Sciatic nerve (tissue), 2 donors: ENCODE results near the gene UGT1A5. TPM values are rescaled to one million over a fixed set of nuclear protein-coding genes. Genes with fewer than 3 reads are reported as not detected.
"Not testable (repeated sequence)": the region's sequence is repeated elsewhere in the genome, so short reads cannot be mapped to it uniquely, and the experiment has no call there.

Experiments used
- ATAC-seq: fragments of 200-7000 bp; cut with Tn5 transposase; one replicate; pipeline ENCODE4 v1.9.1; 2020; ENCODE audit warnings: mild to moderate bottlenecking, moderate library complexity
- DNase-seq: peaks from one replicate; pipeline ENCODE4 v3.0.0-alpha.2; 2020; ENCODE audit warnings: low spot score
- intact Hi-C: fragments of 100-400 bp; cut with DNase I; formaldehyde crosslinking; loops from one replicate; pipeline ENCODE4 v1.14.2; 2022
- total RNA-seq: library from RNA; stranded (reverse); fragmentation: NEBNext Ultra II Directional; extraction: Animal tissue kit (Norgen Biotek cat#: 25700); gene quantifications from one replicate; pipeline ENCODE4 v1.2.1, GENCODE V29; 2021
- donor health status: DM: no; HTN: no; CAD: no.
- donor health status: DM: no; HTN: no; CAD: no.

Gene UGT1A5
- total RNA-seq, 1 donor from 2014 or later: not detected

GRCh38 chr2:233691443-233692433 is 21.0 kb upstream of the UGT1A5 start:
- DNase-seq (no peak), ATAC-seq (no peak)
- intact Hi-C loops: no loop called here

GRCh38 chr2:233692648-233693047 is 20.1 kb upstream of the UGT1A5 start, which contains the start of gene UGT1A6:
TSS of gene UGT1A6 (plus strand) at chr2:233692890. CDS start at chr2:233693005, 115 bp downstream.
- DNase-seq: no peak
- no peak for ATAC-seq
- intact Hi-C loops: no loop called here

GRCh38 chr2:233693963-233694362 is 18.7 kb upstream of the UGT1A5 start:
- DNase-seq (no peak), ATAC-seq (no peak)
- intact Hi-C loops: no loop called here

GRCh38 chr2:233698740-233699139 is 14.0 kb upstream of the UGT1A5 start:
- DNase-seq (no peak), ATAC-seq (no peak)
- intact Hi-C loops: no loop called here

- DNase-seq (no peak), ATAC-seq (no peak)
- intact Hi-C loops: loop anchor here (10.0 kb wide), 1 partner anchor 105 kb away; no protein-coding TSS in a partner anchor
These were observed 13.2 kb upstream of the UGT1A5 start for GRCh38 chr2:233699424-233700027.

GRCh38 chr2:233700028-233700635 is 12.6 kb upstream of the UGT1A5 start:
- DNase-seq: no peak
- ATAC-seq: no peak
- intact Hi-C loops: loop anchor here (10.0 kb wide), 1 partner anchor 105 kb away; no protein-coding TSS in a partner anchor

GRCh38 chr2:233700842-233701241 is 11.9 kb upstream of the UGT1A5 start:
- intact Hi-C loops: loop anchor here (10.0 kb wide), 1 partner anchor 106 kb away; no protein-coding TSS in a partner anchor
- not testable (repeated sequence) for ATAC-seq, DNase-seq

- DNase-seq (no peak), ATAC-seq (no peak)
- intact Hi-C loops: loop anchor here (10.0 kb wide), 1 partner anchor 107 kb away; no protein-coding TSS in a partner anchor
These were observed 10.5 kb upstream of the UGT1A5 start for GRCh38 chr2:233702238-233702637.

- DNase-seq: no peak
- no peak for ATAC-seq
- intact Hi-C loops: loop anchor here (10.0 kb wide), 1 partner anchor 111 kb away; no protein-coding TSS in a partner anchor
These were observed 6.7 kb upstream of the UGT1A5 start for GRCh38 chr2:233705911-233706506.

- DNase-seq (no peak), ATAC-seq (no peak)
- intact Hi-C loops: loop anchor here (10.0 kb wide), 1 partner anchor 112 kb away; no protein-coding TSS in a partner anchor
These were observed 6.0 kb upstream of the UGT1A5 start for GRCh38 chr2:233706720-233707119.

GRCh38 chr2:233707940-233708644 is 4.6 kb upstream of the UGT1A5 start:
- ATAC-seq: no peak
- intact Hi-C loops: loop anchor here (10.0 kb wide), 1 partner anchor 113 kb away; no protein-coding TSS in a partner anchor

GRCh38 chr2:233708942-233709341 is 3.8 kb upstream of the UGT1A5 start:
- no peak for ATAC-seq
- intact Hi-C loops: loop anchor here (10.0 kb wide), 1 partner anchor 114 kb away; no protein-coding TSS in a partner anchor
- DNase-seq: no peak

More at GRCh38 chr2:233707940-233708644, 4.6 kb upstream of the UGT1A5 start:
- no peak for DNase-seq

- ATAC-seq (no peak), DNase-seq (peak; percentile 81)
- intact Hi-C loops: no loop called here
These were observed 1.2 kb upstream of the UGT1A5 start for GRCh38 chr2:233711312-233712008.

GRCh38 chr2:233713262-233713615 is 532 bp downstream of the UGT1A5 start:
- intact Hi-C loops: no loop called here
- no peak for ATAC-seq
- DNase-seq: no peak

- no peak for ATAC-seq
- DNase-seq: no peak
- intact Hi-C loops: no loop called here
These were observed 1.4 kb downstream of the UGT1A5 start for GRCh38 chr2:233714121-233714520.

GRCh38 chr2:233718552-233718951 is 5.8 kb downstream of the UGT1A5 start, which contains the start of gene UGT1A4:
TSS of gene UGT1A4 (plus strand) at chr2:233718736. CDS start at chr2:233718821, 85 bp downstream.
- no peak for DNase-seq
- ATAC-seq: no peak
- intact Hi-C loops: no loop called here

- no peak for DNase-seq
- no peak for ATAC-seq
- intact Hi-C loops: no loop called here
These were observed 16.1 kb downstream of the UGT1A5 start, which contains the start of gene UGT1A3 for GRCh38 chr2:233728723-233729301. TSS of gene UGT1A3 (plus strand) at chr2:233729042. CDS start at chr2:233729127, 85 bp downstream.
